HG03460 (cell line): ENCODE measurements around the gene ACP5.
"Not testable (repeated sequence)": the region's sequence is repeated elsewhere in the genome, so short reads cannot be mapped to it uniquely, and the experiment has no call there.

Experiments
- ATAC-seq: cut with Tn5 transposase; IDR thresholded peaks from one replicate; pipeline ENCODE4 v1.9.1; 2021; ENCODE audit not compliant: unreplicated experiment

ACP5 gene

DNA sequence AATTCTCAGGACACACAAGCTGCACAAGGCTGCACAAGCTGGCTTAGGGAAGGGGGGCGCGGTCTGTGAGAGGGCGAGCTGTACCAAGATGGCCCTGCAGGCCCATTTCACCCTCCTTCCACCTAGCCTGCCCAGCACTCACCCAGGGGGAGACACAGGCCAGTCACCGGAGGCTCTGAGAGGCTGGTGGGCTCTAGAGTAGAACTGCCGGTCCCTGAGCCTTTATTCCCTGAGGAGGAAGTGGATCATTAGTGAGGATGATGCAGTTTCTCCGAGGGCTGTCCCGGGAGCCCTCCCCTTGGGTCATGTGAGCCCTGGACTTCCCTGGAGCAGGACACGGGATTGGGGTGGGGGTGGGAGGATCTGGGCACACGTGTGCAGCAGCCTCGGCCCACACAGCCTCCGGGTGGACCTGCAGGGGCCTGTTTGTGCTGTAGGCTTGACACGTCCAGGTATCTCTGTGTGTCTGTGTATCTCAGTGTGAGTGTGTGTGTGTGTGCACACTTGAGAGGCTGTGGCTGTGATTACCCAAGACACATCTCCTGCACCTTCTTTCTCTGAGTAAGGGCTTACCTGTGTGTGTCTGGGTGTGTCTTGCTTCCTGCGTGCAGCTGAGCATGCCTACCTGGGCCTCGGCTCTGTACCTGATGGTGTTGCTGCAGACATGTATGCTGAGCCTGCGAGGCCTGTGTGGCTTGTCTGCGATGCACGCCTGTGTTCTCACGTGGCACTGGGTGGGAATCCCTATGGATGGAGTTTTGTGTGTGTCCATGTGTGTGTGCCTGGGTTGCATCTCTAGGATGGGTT lies at the start of gene ACP5:
Gene ACP5 (minus strand): TSS at position 195 of the 807 bp plus-strand sequence. CDS start 328 bp downstream, outside the sequence.
- no peak for ATAC-seq

DNA sequence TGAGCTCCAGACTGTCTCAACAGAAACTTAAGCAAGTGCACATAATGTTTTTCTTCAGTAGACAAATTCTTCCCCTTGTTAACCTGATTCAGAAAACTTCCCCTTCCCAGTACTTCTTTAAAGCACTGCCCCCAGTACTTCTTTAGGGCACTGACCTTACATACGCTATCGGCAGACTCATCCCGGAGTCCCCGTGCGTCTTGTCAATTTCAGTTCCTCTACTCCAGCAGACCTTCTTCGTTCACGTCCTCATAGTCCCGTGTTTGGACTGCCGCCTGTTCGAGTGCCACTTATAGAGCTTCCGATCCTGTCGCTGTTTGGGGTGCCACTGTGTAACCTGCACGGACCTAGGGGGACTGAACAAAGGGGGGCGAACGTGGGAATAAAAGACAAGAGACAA lies 48.8 kb upstream of the ACP5 start:
- no peak for ATAC-seq

DNA sequence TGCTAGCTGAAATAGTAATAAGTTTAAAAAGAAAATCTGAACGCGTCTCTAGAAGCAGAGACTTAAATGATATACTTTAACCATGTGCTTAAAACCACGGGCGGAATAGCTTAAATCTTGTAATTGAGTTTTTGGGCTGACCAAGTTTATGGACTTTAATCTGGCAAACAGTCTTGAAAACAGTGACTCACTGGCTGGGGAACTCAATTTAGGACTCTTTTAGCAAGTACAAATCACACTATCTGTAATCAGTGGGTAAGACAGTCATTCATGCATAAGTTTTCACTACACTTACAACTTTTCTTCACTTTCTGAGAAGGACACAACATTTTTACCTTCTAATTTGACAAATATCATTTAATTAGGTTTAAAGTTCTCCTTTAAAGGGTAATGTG lies 46.6 kb upstream of the ACP5 start:
- ATAC-seq: no peak

DNA sequence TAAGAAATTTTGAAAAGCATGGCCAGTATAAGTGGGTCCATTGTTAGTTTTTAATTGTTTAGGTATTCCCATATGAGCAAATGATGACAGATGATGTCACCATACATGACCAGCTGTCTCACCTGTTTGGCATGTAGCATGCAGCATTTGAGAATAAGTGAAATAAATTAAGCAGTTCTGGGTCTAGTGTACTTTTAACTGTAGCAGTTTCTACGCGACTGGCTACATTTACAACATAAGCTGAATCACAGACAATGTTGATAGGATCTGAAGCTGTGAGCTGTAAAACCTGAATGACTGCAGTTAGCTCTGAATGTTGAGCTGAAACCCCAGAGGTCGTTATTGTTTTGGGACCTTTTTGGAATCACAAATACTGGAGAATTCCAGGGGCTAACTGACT lies 45.0 kb upstream of the ACP5 start:
- not testable (repeated sequence) for ATAC-seq

DNA sequence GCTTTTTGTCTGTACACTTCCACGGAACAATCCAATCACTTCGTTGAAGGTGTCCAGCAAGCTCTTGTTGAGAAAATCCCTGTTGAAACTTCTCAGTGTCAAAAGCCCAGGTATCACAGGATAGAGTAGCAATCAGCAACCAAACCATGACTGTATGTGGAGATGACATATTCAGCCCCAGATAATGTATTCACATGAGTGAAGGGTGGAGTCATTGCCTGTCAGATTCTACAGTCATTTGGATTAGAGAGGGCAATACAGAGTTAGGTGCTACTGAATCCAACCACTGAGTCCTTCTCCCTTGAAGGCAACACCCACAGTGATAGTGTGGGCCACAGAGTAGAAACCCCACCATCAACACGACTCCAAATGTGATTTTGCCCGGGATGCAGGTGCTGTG lies 43.1 kb upstream of the ACP5 start:
- ATAC-seq: no peak

DNA sequence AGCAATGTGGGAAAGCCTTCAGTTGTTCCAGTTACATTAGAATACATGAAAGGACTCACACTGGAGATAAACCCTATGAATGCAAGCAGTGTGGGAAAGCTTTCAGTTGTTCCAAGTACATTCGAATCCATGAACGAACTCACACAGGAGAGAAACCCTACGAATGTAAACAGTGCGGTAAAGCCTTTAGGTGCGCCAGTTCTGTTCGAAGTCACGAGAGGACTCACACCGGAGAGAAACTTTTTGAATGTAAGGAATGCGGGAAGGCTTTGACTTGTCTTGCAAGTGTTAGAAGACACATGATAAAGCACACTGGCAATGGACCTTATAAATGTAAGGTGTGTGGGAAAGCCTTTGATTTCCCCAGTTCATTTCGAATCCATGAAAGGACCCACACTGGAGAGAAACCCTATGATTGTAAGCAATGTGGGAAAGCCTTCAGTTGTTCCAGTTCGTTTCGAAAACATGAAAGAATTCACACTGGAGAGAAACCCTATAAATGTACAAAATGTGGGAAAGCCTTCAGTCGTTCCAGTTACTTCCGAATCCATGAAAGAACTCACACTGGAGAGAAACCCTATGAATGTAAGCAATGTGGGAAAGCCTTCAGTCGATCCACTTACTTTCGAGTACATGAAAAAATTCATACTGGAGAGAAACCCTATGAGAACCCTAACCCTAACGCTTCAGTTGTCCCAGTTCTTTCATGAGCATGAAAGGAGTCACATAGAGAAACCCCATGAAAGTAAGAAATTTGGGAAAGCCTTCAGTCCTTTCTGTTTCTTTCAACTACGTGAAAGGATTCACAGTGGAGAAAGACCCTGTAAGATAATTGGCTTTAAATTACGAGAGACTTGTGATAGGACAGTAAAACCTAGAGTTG lies 40.0 kb upstream of the ACP5 start:
- ATAC-seq: no peak

DNA sequence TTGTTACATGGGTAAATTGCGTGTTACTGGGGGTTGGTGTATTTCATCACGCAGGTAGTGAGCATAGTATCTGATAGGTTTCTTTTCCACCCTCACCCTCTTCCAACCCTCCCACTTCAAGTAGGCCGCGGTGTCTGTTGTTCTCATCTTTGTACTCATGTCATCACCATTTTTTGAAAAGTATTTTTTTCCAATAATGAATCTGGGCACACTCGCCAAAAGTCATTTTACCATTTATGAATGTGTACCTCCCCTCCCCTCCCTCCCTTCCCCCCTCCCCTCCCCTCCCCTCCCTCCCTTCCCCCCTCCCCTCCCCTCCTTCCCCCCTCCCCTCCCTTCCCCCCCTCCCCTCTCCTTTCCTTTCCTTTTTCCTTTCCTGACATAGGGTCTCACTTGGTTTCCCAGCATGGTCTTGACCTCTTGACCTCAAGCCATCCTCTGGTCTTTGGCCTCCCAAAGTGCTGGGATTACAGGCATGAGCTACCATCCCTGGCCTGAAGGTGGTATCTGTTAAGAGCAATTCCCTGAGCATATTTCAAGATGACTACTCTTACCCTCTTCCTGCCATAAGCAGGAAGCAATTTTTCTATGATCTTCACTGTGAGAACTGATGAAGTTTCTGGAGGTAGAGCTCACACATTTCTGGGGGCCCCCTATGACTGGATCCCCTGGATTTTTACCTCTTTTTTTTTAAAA lies 35.5 kb upstream of the ACP5 start:
- ATAC-seq: no peak

DNA sequence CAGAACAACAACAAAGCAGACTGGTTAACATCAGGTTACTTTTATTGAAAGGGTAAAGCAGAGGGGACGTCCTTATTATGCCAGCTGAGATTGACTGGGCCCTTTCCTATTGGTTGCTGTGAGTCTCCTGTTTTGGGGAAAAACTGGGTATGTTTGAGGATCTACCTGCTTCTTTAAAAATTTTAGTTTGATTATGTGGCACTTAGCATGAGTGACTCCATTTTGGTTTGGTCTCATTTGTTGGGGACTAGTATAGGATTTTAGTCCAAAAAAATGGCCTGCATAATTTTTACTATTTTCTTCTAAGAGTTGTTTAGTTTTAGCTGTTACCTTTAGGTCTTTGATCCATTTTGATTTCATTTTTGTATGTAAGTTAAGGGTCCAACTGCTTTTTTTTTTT lies 34.3 kb upstream of the ACP5 start:
- no peak for ATAC-seq

DNA sequence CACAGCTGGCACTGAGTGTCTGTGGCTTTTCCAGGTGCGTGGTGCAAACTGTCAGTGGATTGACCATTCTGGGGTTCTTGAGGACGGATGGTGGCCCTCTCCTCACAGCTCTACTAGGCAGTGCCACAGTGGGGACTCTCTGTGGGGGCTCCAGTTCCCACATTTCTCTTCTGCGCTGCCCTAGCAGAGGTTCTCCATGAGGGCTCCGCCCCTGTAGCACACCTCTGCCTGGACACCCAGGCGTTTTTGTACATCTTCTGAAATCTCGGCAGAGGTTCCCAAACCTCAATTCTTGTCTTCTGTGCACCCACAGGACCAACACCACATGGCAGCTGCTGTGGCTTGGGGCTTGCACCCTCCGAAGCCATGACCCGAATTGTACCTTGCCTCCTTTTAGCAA lies 29.0 kb upstream of the ACP5 start:
- ATAC-seq: no peak

DNA sequence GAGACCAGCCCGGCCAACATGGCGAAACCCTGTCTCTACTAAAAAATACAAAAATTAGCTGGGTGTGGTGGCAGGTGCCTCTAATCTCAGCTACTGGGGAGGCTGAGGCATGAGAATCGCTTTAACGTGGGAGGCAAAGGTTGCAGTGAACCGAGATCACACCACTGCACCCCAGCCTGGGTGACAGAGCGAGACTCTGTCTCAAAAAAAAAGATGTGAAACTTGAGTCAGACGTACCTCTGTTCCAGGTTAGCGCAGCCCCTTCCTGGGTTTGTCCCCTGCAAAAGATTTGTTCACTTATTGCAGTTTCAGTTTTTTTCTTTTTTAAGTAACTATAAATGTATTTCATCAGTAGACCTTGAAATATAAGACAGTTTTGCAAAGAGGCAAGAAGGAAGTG lies 22.3 kb upstream of the ACP5 start:
- ATAC-seq: not testable (repeated sequence)

DNA sequence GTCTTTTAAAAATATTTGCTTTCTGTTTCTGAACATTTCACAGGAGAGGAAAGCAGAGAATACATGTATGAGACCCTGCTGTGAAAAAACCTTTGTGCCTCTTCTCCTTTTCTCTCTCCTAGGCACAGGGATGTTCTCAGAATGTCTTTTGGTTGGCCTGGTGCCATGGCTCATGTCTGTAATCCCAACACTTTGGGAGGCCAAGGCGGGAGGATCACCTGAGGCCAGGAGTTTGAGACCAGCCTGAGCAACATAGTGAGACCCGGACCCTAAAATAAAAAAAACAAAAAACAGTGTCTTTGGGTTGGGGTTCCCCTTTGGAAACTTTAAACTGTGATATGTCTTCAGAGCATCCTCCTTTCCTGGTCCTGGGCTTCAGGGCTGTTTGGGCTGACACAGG lies 21.3 kb upstream of the ACP5 start:
- no peak for ATAC-seq

DNA sequence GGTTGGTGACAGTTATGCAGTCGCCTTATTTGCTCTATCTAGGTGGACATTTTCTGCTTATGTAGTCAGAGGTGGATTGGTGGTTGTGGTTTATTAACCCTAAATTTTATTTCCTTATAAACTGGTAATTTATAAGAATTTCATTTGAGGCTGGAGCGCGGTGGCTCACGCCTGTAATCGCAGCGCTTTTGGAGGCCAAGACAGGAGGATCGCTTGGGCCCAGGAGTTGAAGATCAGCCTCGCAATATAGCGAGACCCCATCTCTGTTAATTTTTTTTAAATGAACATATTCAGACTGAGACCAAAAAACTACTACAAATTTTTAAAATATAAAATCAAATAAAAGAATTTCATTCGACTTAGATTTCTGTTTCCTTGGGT lies 20.6 kb upstream of the ACP5 start:
- ATAC-seq: no peak

DNA sequence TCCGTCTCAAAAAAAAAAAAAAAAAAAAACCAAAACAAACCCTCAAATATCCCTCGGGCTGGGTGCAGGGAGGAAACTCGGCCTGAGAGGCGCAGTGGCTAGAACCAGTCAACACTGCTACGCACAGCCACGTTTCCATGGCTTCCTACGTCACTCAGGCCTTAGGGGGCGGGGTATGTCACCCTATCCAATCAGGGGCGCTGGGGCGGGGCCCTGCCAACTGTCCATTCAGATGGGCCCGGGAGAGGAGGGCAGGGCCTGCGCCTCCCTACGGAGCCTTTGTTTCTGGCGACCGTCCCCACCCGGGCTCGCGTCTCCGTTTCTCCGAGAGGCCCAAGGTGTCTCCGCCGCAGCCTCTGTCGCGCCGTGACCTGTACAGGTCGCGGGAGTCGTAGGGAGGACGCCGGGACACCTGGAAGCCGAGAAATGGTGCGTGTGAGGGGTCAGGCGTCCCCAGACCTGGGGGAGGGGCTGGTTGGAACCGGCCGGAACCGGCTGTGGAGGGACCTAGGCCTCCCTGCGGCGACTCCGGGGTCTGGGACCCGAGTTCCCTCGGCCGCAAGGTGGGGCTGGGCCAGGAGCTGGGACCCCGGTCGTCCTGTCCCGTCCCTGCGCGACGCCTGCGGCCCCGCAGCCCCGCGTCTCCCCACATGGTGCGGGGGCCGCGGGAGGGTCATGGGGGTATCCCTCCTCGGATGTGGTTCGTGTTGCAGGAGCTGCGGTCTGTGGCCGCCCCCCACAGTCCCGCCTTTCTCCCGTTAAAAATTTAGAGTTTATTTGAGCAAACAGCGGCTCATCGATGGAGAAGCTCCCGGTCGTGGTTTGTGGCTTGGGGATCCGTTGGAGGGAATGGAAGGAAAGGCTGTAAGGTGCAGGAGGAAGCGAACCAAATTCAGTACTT lies 20.0 kb upstream of the ACP5 start, which contains the start of gene ZNF627:
Gene ZNF627 (plus strand): TSS at position 282 of the 901 bp plus-strand sequence. CDS start 145 bp downstream, at position 427.
- peak; percentile 94 for ATAC-seq

DNA sequence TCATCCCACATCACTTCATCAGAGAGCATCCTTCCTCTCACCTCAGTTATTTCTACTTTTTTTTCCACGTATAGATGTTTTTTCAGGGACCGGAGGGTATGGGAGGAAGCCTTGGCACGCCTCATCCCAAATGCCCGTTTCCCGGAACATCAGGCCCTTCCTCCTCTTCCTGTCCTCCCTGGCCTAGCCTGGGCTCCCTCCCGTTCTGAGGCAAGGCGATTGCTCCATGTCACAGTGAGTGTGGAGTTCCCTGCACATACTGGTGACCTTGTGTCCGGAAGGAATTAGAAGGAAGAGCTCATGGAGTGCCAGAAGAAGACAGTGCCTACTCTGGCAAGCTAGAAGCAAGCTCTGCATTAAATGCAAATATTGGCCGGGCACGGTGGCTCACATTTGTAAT lies 18.7 kb upstream of the ACP5 start:
- no peak for ATAC-seq

DNA sequence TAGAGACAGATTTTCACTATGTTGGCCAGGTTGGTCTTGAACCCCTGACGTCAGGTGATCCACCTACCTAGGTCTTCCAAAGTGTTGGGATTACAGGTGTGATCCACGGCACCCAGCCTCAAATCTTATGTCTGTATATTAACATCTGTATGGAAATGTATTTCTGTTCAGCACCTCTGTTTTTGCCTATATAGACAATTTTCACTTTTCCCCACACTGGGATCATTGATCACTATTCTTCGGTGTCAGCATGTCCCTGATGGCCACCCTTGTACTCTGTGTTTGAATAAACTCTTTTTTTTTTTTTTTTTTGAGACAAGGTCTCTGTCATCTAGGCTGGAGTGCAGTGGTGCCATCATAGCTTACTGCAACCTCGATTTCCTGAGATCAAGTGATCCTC lies 16.6 kb upstream of the ACP5 start:
- no peak for ATAC-seq

DNA sequence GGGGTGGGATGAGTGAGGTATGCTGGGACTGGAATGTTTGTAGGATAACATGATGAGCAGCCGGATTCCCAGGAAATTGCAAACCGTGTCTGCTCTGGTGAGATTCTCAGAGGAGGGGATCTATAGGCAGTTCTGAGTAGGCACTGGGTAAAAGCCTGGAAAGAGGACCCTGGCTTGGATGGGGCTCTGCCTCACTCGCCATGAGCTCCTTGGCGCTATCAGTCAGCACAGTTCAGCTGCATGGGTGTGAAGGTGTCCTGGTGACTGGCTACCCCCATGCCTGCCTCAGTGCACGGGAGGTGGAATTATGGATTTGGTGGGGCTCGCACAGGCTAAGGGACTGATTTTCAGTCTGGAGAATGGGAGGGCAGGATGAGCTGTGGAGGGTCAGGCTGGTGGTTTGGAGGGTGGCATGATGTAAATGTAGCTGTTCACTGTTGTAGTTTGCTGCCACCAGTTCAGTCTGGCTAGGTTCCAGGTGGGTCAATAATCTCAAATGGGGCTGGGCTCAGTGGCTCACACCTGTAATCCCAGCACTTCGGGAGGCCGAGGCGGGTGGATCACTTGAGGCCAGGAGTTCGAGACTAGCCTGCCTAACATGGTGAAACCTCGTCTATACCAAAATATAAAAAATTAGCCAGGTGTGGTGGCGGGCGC lies 10.7 kb upstream of the ACP5 start:
- no peak for ATAC-seq

DNA sequence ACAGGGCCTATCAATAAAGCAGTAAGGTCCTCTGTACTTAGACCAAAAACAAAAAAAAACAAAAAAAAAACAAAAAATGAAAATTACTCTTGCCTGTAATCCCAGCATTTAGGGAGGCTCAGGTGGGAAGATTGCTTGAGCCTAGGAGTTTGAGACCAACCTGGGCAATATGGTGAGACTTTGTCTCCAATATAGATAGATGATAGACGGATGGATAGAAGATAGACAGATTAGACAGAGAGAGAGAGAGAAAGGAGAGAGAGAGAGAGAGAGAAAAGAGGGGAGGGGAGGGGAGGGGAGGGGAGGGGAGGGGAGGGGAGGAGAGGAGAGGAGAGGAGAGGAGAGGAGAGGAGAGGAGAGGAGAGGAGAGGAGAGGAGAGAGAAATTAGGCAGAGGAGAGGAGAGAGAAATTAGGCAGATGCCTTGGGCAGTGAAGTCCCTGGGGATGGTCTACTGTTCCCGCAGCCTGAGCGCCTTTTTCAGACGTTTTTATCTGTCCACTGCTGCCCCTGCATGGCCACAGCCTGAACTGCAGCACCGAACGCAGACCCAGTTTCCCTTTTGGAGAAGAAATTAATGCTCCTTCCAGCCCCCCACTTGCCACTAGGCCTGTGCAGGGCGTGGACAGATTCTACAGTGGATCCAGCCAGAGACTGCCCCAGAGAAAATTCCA lies 10.0 kb upstream of the ACP5 start:
- no peak for ATAC-seq

DNA sequence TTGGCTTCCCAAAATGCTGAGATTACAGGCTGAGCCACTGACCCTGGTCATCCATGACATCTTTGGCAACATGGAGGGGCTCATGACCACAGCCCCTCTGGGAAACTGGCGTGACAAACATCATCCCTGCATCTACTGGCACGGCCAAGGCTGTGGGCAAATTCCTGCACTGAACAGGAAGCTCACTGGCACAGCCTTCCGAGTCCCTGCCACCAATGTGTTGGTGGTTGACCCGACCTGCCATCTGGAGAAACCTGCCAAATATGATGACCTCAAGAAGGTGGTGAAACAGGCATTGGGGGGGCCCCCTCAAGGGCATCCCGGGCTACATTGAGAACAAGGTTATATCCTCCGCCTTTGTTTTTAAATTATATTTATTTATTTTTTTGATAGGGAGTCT lies 8.9 kb upstream of the ACP5 start:
- no peak for ATAC-seq

DNA sequence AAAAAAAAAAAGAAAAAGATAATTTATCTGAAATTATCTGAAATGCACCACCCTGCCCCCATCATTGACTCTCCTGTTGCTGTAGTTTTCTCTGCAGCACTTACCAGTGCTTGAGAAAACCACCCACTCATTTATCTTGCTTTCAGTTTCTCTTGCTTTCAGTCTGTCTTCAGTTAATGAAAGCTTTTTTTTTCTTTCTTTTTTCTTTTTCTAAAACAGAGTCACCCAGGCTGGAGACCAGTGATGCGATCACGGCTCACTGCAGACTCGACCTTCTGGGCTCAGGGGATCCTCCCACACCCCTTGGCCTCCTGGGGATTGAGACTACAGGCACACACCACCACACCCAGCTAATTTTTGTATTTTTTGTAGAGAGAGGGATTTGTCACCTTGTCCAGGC lies 4.3 kb upstream of the ACP5 start:
- no peak for ATAC-seq
